HUES64 (cell line): Measurements from ENCODE around the gene IL4R.

ENCODE experiments used
- H3K27ac ChIP-seq: 2 replicates; pipeline ENCODE4 v1.7.0; 2013; ENCODE audit warnings: low read depth, low read length, inconsistent platforms
- H3K27me3 ChIP-seq: 2 replicates; pipeline ENCODE4 v1.6.1; 2013; ENCODE audit warnings: mild to moderate bottlenecking, low read length; ENCODE audit not compliant: insufficient read depth
- H3K36me3 ChIP-seq: 2 replicates; pipeline ENCODE4 v1.6.1; 2013; ENCODE audit warnings: mild to moderate bottlenecking, low read length; ENCODE audit not compliant: insufficient read depth
- H3K4me1 ChIP-seq: 2 replicates; pipeline ENCODE4 v1.6.1; 2013; ENCODE audit warnings: mild to moderate bottlenecking, low read length, moderate library complexity; ENCODE audit not compliant: insufficient read depth
- H3K4me3 ChIP-seq: 2 replicates; pipeline ENCODE4 v1.5.1; 2013; ENCODE audit warnings: mild to moderate bottlenecking, low read length, moderate library complexity
- H3K9ac ChIP-seq: 2 replicates; pipeline ENCODE4 v1.6.1; 2013; ENCODE audit warnings: mild to moderate bottlenecking, low read depth, low read length
- H3K9me3 ChIP-seq: 2 replicates; pipeline ENCODE4 v1.6.1; 2013; ENCODE audit warnings: low read depth, low read length; ENCODE audit not compliant: insufficient read depth
- WGBS: fragments of 150-250, 120-280 bp; methylation state at CpG from one replicate; pipeline ENCODE4 v1.1.7; 2013; ENCODE audit warnings: missing lambda C conversion rate; 5-methylcytosine and 5-hydroxymethylcytosine counted together

Gene IL4R

DNA sequence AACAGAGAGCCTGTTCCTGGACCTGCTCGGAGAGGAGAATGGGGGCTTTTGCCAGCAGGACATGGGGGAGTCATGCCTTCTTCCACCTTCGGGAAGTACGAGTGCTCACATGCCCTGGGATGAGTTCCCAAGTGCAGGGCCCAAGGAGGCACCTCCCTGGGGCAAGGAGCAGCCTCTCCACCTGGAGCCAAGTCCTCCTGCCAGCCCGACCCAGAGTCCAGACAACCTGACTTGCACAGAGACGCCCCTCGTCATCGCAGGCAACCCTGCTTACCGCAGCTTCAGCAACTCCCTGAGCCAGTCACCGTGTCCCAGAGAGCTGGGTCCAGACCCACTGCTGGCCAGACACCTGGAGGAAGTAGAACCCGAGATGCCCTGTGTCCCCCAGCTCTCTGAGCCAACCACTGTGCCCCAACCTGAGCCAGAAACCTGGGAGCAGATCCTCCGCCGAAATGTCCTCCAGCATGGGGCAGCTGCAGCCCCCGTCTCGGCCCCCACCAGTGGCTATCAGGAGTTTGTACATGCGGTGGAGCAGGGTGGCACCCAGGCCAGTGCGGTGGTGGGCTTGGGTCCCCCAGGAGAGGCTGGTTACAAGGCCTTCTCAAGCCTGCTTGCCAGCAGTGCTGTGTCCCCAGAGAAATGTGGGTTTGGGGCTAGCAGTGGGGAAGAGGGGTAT is 48.9 kb downstream of the IL4R start:
- 95% methylated on average over 16 of the region's 16 CpGs for WGBS
- Histone ChIP-seq H3K36me3 (peaks cover 27% of the 10 kb centered on the region), H3K27me3 (no peaks in the 10 kb centered on the region), H3K4me1 (no peaks in the 10 kb centered on the region; the same call in 1 of the 2 replicates), H3K27ac (no peak overlapping the region), H3K4me3 (no peak overlapping the region), H3K9me3 (peaks cover 4% of the 10 kb centered on the region; the same call in 1 of the 2 replicates), H3K9ac (no peak overlapping the region)

DNA sequence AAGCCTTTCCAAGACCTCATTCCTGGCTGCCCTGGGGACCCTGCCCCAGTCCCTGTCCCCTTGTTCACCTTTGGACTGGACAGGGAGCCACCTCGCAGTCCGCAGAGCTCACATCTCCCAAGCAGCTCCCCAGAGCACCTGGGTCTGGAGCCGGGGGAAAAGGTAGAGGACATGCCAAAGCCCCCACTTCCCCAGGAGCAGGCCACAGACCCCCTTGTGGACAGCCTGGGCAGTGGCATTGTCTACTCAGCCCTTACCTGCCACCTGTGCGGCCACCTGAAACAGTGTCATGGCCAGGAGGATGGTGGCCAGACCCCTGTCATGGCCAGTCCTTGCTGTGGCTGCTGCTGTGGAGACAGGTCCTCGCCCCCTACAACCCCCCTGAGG is 49.5 kb downstream of the IL4R start:
- H3K4me1 ChIP-seq = no peaks in the 10 kb centered on the region; the same call in 1 of the 2 replicates
- WGBS = 94% methylated on average over 5 of the region's 5 CpGs
- no peak overlapping the region for H3K27ac ChIP-seq
- no peak overlapping the region for H3K4me3 ChIP-seq
- H3K27me3 ChIP-seq = no peaks in the 10 kb centered on the region
- H3K9me3 ChIP-seq = peaks cover 4% of the 10 kb centered on the region; the same call in 1 of the 2 replicates
- no peak overlapping the region for H3K9ac ChIP-seq
- peaks cover 27% of the 10 kb centered on the region for H3K36me3 ChIP-seq

GRCh38 chr16:27363797-27364196 is 50.0 kb downstream of the IL4R start:
- Histone ChIP-seq H3K9me3 (peaks cover 4% of the 10 kb centered on the region; the same call in 1 of the 2 replicates), H3K4me3 (no peak overlapping the region), H3K36me3 (peaks cover 27% of the 10 kb centered on the region), H3K9ac (no peak overlapping the region), H3K27me3 (no peaks in the 10 kb centered on the region), H3K27ac (no peak overlapping the region), H3K4me1 (no peaks in the 10 kb centered on the region; the same call in 1 of the 2 replicates)
- 94% methylated on average over 9 of the region's 9 CpGs for WGBS

DNA sequence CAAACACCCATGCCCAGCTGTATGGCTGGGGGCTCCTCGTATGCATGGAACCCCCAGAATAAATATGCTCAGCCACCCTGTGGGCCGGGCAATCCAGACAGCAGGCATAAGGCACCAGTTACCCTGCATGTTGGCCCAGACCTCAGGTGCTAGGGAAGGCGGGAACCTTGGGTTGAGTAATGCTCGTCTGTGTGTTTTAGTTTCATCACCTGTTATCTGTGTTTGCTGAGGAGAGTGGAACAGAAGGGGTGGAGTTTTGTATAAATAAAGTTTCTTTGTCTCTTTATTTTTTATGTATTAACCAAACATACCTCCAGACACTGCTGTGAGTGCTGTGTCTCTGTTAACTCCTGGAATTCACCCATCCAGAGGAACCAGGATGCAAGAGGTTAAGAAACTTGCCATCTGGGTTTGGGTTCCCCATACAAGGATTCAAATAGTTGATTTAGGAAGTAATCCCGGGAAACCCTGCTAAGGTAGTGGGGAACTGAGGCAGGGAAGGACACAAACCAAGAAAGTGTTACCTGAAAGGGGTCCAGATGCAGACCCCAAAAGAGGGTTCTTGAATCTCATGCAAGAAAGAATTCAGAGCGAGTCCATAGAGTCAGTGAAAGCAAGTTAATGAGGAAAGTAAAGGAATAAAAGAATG is 50.8 kb downstream of the IL4R start:
- H3K9ac ChIP-seq = no peak overlapping the region
- H3K9me3 ChIP-seq = no peaks in the 10 kb centered on the region; the same call in 1 of the 2 replicates
- peaks cover 21% of the 10 kb centered on the region for H3K36me3 ChIP-seq
- H3K27me3 ChIP-seq = no peaks in the 10 kb centered on the region
- 88% methylated on average over 6 of the region's 6 CpGs for WGBS
- no peak overlapping the region for H3K4me3 ChIP-seq
- no peaks in the 10 kb centered on the region; the same call in 1 of the 2 replicates for H3K4me1 ChIP-seq
- no peak overlapping the region for H3K27ac ChIP-seq

GRCh38 chr16:27365142-27366089 is 51.6 kb downstream of the IL4R start:
- H3K27ac ChIP-seq = no peak overlapping the region

GRCh38 chr16:27366687-27367460 is 53.1 kb downstream of the IL4R start:
- Histone ChIP-seq H3K36me3 (peaks cover 15% of the 10 kb centered on the region), H3K9me3 (no peaks in the 10 kb centered on the region), H3K27me3 (no peaks in the 10 kb centered on the region), H3K9ac (no peak overlapping the region), H3K4me1 (no peaks in the 10 kb centered on the region; the same call in 1 of the 2 replicates), H3K4me3 (no peak overlapping the region), H3K27ac (no peak overlapping the region)
- 91% methylated on average over 14 of the region's 14 CpGs for WGBS

More at GRCh38 chr16:27365142-27366089, 51.6 kb downstream of the IL4R start:
- Histone ChIP-seq H3K9ac (no peak overlapping the region), H3K36me3 (peaks cover 18% of the 10 kb centered on the region), H3K9me3 (no peaks in the 10 kb centered on the region), H3K27me3 (no peaks in the 10 kb centered on the region), H3K4me3 (no peak overlapping the region), H3K4me1 (no peaks in the 10 kb centered on the region; the same call in 1 of the 2 replicates)
- whole genome bisulfite sequencing = 83% methylated on average over 7 of the region's 7 CpGs

GRCh38 chr16:27367461-27368357 is 53.9 kb downstream of the IL4R start:
- H3K36me3 ChIP-seq = peaks cover 6% of the 10 kb centered on the region
- H3K27ac ChIP-seq = no peak overlapping the region
- no peak overlapping the region for H3K9ac ChIP-seq
- H3K9me3 ChIP-seq = no peaks in the 10 kb centered on the region
- WGBS = 80% methylated on average over 23 of the region's 27 CpGs
- H3K4me3 ChIP-seq = no peak overlapping the region
- H3K27me3 ChIP-seq = no peaks in the 10 kb centered on the region
- H3K4me1 ChIP-seq = no peaks in the 10 kb centered on the region; the same call in 1 of the 2 replicates

- no peak overlapping the region for H3K9ac ChIP-seq
- H3K9me3 ChIP-seq = no peaks in the 10 kb centered on the region
- H3K36me3 ChIP-seq = peaks cover under 1% of the 10 kb centered on the region; the same call in 1 of the 2 replicates
- H3K27me3 ChIP-seq = no peaks in the 10 kb centered on the region
- WGBS = 66% methylated on average over 9 of the region's 9 CpGs
- no peaks in the 10 kb centered on the region; the same call in 1 of the 2 replicates for H3K4me1 ChIP-seq
- H3K27ac ChIP-seq = no peak overlapping the region
- no peak overlapping the region for H3K4me3 ChIP-seq
Measured at GRCh38 chr16:27368358-27368722, 54.6 kb downstream of the IL4R start.

GRCh38 chr16:27369806-27370205 is 56.0 kb downstream of the IL4R start:
- Histone ChIP-seq H3K9me3 (no peaks in the 10 kb centered on the region), H3K27ac (no peak overlapping the region), H3K4me3 (no peak overlapping the region), H3K27me3 (no peaks in the 10 kb centered on the region), H3K4me1 (no peaks in the 10 kb centered on the region; the same call in 1 of the 2 replicates), H3K36me3 (no peaks in the 10 kb centered on the region), H3K9ac (no peak overlapping the region)
- WGBS = 86% methylated on average over 3 of the region's 3 CpGs

DNA sequence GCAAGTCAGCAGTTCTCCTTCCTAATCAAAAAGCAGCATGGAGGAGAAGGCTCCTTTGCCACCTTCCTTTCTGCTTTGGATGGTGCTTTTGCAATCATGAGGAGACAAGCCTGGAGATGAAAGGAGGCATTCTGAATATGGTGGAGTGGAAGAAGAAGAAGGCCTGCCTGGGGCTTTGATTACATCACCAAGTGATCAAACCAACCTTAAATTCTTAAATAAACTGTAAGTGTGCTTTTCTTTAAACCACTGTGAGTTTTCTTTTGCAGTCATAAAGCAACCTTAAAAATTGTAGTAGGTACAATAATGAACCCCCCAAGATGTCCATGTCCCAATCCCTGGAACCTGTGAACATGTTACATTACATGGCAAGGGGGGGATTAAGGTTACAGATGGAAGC is 56.5 kb downstream of the IL4R start:
- no peaks in the 10 kb centered on the region for H3K27me3 ChIP-seq
- no peak overlapping the region for H3K9ac ChIP-seq
- H3K36me3 ChIP-seq = no peaks in the 10 kb centered on the region
- H3K27ac ChIP-seq = no peak overlapping the region
- no peaks in the 10 kb centered on the region for H3K9me3 ChIP-seq
- H3K4me3 ChIP-seq = no peak overlapping the region
- no peaks in the 10 kb centered on the region for H3K4me1 ChIP-seq
